ENCODE data around the gene COQ6.
"Not testable (repeated sequence)": the region's sequence is repeated elsewhere in the genome, so short reads cannot be mapped to it uniquely, and the experiment has no call there.

The COQ6 gene

DNA sequence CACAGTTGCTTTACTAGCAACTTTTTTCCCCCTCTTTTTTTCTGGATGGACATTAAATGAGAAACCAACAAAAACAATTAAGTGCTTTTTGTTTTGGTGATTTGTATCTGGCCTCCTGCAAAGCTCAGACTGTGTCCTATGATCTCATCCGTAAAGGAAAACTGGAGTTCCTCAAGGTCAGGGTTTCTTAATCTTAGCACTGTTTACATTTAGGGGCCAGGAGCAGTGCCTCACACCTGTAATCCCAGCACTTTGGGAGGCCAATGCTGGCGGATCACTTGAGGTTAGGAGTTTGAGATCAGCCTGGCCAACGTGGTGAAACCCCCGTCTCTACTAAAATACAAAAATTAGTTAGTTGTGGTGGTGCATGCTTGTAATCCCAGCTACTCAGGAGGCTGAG is 41.0 kb downstream of the COQ6 start:
- TF ChIP-seq, protein P1, sequence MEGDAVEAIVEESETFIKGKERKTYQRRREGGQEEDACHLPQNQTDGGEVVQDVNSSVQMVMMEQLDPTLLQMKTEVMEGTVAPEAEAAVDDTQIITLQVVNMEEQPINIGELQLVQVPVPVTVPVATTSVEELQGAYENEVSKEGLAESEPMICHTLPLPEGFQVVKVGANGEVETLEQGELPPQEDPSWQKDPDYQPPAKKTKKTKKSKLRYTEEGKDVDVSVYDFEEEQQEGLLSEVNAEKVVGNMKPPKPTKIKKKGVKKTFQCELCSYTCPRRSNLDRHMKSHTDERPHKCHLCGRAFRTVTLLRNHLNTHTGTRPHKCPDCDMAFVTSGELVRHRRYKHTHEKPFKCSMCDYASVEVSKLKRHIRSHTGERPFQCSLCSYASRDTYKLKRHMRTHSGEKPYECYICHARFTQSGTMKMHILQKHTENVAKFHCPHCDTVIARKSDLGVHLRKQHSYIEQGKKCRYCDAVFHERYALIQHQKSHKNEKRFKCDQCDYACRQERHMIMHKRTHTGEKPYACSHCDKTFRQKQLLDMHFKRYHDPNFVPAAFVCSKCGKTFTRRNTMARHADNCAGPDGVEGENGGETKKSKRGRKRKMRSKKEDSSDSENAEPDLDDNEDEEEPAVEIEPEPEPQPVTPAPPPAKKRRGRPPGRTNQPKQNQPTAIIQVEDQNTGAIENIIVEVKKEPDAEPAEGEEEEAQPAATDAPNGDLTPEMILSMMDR (IDR thresholded peaks at IDR 0.05; ENCODE audit: unreplicated experiment in 3 of 3), result no peak
- peaks cover 22% of the 10 kb centered on the region for H3K36me3 Mint-ChIP-seq (ENCODE audit: low read depth)
- no peaks in the 10 kb centered on the region for H3K9me3 Mint-ChIP-seq
- H3K27ac Mint-ChIP-seq, result peak overlapping the region in 1 of 3 experiments; percentile 75
- H3K27me3 Mint-ChIP-seq (ENCODE audit: low read depth), result no peaks in the 10 kb centered on the region
- H3K4me1 Mint-ChIP-seq, result peaks cover 6% of the 10 kb centered on the region
- no peak overlapping the region for H3K4me3 Mint-ChIP-seq

GRCh38 chr14:73994926-73995325 is 44.8 kb downstream of the COQ6 start:
- H3K4me3 Mint-ChIP-seq, result peak overlapping the region in 1 of 3 experiments; percentile 46
- peak overlapping the region; percentile 95 to 99 (median 97) for H3K27ac Mint-ChIP-seq
- not testable (repeated sequence) for H3K9me3 Mint-ChIP-seq; H3K36me3 Mint-ChIP-seq (ENCODE audit: low read depth); H3K27me3 Mint-ChIP-seq (ENCODE audit: low read depth)
- H3K4me1 Mint-ChIP-seq, result peaks cover 19% of the 10 kb centered on the region

DNA sequence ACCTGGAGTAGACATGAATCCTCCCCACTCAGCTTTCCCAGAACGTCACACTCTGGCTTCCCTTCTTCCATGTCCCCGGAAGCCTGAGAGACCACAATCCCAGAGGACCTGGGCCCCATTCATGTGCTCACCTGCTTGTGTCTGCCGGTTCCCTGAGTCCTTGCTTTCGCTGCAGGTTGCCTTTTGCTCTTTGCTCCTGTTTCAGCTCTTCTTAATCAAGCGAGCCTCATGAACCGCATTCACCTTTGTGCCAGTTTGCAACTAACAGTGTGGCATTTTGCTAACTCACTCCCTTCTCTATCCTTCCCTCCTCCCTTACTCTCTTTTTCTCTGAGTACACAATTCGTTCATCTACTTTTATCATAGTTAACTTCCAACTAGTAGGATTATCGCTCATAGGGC is 45.9 kb downstream of the COQ6 start:
- H3K27ac Mint-ChIP-seq, result peak overlapping the region; percentile 95 to 99 (median 97)
- TF ChIP-seq, protein P1 (IDR thresholded peaks at IDR 0.05; ENCODE audit: unreplicated experiment in 3 of 3), result no peak
- H3K36me3 Mint-ChIP-seq (ENCODE audit: low read depth), result peaks cover 9% of the 10 kb centered on the region
- H3K27me3 Mint-ChIP-seq (ENCODE audit: low read depth), result no peaks in the 10 kb centered on the region
- H3K4me1 Mint-ChIP-seq, result peaks cover 19% of the 10 kb centered on the region
- H3K4me3 Mint-ChIP-seq, result peak overlapping the region; percentile 61 to 83 (median 74)
- H3K9me3 Mint-ChIP-seq, result no peaks in the 10 kb centered on the region

DNA sequence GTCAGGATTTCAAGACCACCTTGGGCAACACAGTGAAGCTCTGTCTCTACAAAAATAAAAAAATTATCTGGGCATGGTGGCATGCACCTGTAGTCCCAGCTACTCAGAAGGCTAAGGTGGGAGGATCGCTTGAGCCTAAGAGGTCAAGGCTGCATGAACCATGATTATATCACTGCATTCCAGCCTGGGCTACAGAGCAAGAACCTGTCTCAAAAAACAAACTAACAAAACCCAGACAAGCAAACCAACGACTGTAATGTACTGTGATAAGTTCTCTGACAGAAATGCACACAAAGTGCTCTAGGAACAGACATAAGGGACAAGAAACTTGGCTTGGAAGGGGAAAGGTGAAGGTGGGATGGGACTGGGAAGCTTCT is 46.6 kb downstream of the COQ6 start:
- Mint-ChIP-seq H3K4me1 (peaks cover 19% of the 10 kb centered on the region), H3K4me3 (peak overlapping the region in 1 of 3 experiments; percentile 2), H3K27ac (peak overlapping the region; percentile 95 to 99 (median 97)), H3K27me3 (ENCODE audit: low read depth) (no peaks in the 10 kb centered on the region), H3K9me3 (no peaks in the 10 kb centered on the region), H3K36me3 (ENCODE audit: low read depth) (peaks cover 9% of the 10 kb centered on the region)
- TF ChIP-seq, protein P1 (IDR thresholded peaks at IDR 0.05; ENCODE audit: unreplicated experiment in 3 of 3), result no peak

DNA sequence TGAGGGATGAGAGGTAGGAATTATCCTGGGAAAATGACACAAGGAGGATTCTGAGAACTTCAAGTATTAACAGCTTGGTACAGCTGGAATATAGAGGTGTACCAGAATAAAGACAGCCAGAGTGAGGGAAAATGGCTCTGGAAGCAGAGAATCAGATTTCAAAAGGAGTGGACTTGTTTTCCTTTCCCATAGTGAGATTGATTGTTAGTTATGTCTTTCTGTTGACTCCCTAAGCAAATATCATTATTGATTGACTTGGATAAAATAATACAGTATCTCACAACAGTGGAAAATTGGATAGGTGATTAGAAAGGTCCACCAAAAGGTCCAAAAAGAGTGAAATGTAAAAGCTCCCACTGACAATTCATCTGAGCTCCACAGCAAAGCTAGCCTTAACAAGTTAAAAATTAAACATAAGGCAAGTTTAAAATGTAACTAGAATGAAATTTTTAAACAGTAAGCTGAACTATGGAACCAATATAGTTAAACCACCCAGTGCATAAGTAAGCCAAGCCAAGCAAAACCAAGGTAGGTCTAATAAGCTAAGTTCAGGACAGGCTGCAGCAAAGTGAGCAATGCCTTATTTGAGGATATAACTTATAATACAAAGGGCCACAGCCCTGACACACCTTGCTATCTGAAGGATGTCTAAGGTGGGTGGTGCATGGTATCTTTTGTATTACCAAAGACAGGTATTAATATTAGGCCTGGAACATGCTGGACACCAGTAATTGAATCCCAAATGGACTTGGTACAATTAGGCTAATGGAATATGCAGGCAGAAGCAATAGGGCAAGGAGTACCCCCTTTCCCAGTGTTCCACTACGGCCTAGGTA is 47.2 kb downstream of the COQ6 start:
- Mint-ChIP-seq H3K36me3 (ENCODE audit: low read depth) (peaks cover 6% of the 10 kb centered on the region), H3K9me3 (no peaks in the 10 kb centered on the region)
- TF ChIP-seq, protein P1 (IDR thresholded peaks at IDR 0.05; ENCODE audit: unreplicated experiment in 3 of 3), result no peak

GRCh38 chr14:73997944-73998447 is 47.9 kb downstream of the COQ6 start:
- peaks cover 11% of the 10 kb centered on the region for H3K36me3 Mint-ChIP-seq (ENCODE audit: low read depth)
- no peaks in the 10 kb centered on the region for H3K27me3 Mint-ChIP-seq (ENCODE audit: low read depth)
- no peak overlapping the region for H3K4me3 Mint-ChIP-seq
- H3K27ac Mint-ChIP-seq, result peak overlapping the region; percentile 95 to 99 (median 97)
- no peaks in the 10 kb centered on the region for H3K9me3 Mint-ChIP-seq
- TF ChIP-seq, protein P1 (IDR thresholded peaks at IDR 0.05; ENCODE audit: unreplicated experiment in 3 of 3), result no peak
- H3K4me1 Mint-ChIP-seq, result peaks cover 19% of the 10 kb centered on the region

More for the DNA sequence above, 47.2 kb downstream of the COQ6 start:
- no peaks in the 10 kb centered on the region for H3K27me3 Mint-ChIP-seq (ENCODE audit: low read depth)
- H3K4me1 Mint-ChIP-seq, result peaks cover 19% of the 10 kb centered on the region
- peak overlapping the region in 2 of 3 experiments; percentile 23 to 33 for H3K4me3 Mint-ChIP-seq
- peak overlapping the region; percentile 95 to 99 (median 97) for H3K27ac Mint-ChIP-seq

Data from nephron (organoid).